OCI-LY7 (cell line): ENCODE measurements around the gene ARL3.

Experiments
- CTCF ChIP-seq: fragments of 200-600 bp; sonication (generic); conservative IDR thresholded peaks from 2 replicates; pipeline ENCODE4 v1.5.1; 2014; ENCODE audit warnings: mild to moderate bottlenecking, antibody characterized with exemption, low read length, moderate library complexity, mixed read lengths
- EZH2phosphoT487 ChIP-seq: fragments of 200-600 bp; sonication (generic); IDR thresholded peaks from 2 replicates; pipeline ENCODE4 v1.6.1; 2018; ENCODE audit warnings: low read depth, borderline replicate concordance, mild to moderate bottlenecking, mixed run types, antibody characterized with exemption, low read length, moderate library complexity, mixed read lengths

- TF ChIP-seq CTCF = no peak
- TF ChIP-seq EZH2phosphoT487 = no peak
Observed at GRCh38 chr10:102661658-102662028, 52.6 kb downstream of the ARL3 start.
